Lower leg skin (tissue), 3 donors: ENCODE results near the gene RAPGEF5.

Experiments
- POLR2A ChIP-seq, 2 donors: fragments of 450-650 bp; IDR thresholded peaks; one replicate each; pipeline ENCODE4 v1.6.1; 2016 to 2017; ENCODE audit warnings: antibody characterized with exemption in 2 of 2, mild to moderate bottlenecking in 1 of 2, moderate library complexity in 1 of 2
- TF ChIP-seq, protein P1 (sequence below), 3 donors: fragments of 450-650 bp; IDR thresholded peaks; one replicate each; pipeline ENCODE4 v1.5.1; 2016; ENCODE audit warnings: antibody characterized with exemption in 3 of 3, mild to moderate bottlenecking in 3 of 3, moderate library complexity in 2 of 3

- TF ChIP-seq, protein P1, sequence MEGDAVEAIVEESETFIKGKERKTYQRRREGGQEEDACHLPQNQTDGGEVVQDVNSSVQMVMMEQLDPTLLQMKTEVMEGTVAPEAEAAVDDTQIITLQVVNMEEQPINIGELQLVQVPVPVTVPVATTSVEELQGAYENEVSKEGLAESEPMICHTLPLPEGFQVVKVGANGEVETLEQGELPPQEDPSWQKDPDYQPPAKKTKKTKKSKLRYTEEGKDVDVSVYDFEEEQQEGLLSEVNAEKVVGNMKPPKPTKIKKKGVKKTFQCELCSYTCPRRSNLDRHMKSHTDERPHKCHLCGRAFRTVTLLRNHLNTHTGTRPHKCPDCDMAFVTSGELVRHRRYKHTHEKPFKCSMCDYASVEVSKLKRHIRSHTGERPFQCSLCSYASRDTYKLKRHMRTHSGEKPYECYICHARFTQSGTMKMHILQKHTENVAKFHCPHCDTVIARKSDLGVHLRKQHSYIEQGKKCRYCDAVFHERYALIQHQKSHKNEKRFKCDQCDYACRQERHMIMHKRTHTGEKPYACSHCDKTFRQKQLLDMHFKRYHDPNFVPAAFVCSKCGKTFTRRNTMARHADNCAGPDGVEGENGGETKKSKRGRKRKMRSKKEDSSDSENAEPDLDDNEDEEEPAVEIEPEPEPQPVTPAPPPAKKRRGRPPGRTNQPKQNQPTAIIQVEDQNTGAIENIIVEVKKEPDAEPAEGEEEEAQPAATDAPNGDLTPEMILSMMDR (IDR thresholded peaks at IDR 0.05), result no peak
- no peak for TF ChIP-seq POLR2A (IDR thresholded peaks at IDR 0.05)
Observed at GRCh38 chr7:22344655-22345054, 12.3 kb downstream of the RAPGEF5 start.
